ENCODE results near the gene SAMD1. TPM values are rescaled to one million over a fixed set of nuclear protein-coding genes. Genes with fewer than 3 reads are reported as not detected.
A peak's percentile ranks its signal among the peaks of the same experiment; 100 is the strongest.

Gene SAMD1
- total RNA-seq, 1 donor: 40.4 TPM

GRCh38 chr19:14107581-14108461, 17.3 kb upstream of the SAMD1 start:
- peak; percentile 69 for DNase-seq (ENCODE audit: low read depth)
- H3K4me3 ChIP-seq (ENCODE audit: low read depth, low read length): no peak overlapping the region

GRCh38 chr19:14106840-14107239, 16.3 kb upstream of the SAMD1 start:
- no peak for TF ChIP-seq CTCF (IDR thresholded peaks at IDR 0.05; ENCODE audit: insufficient read depth, low read length)
- DNase-seq (ENCODE audit: low read depth): no peak
- no peak overlapping the region for H3K4me3 ChIP-seq (ENCODE audit: low read depth, low read length)

More at GRCh38 chr19:14107581-14108461, 17.3 kb upstream of the SAMD1 start:
- no peak for TF ChIP-seq CTCF (IDR thresholded peaks at IDR 0.05; ENCODE audit: insufficient read depth, low read length)

- no peak for DNase-seq (ENCODE audit: low read depth)
- TF ChIP-seq CTCF (IDR thresholded peaks at IDR 0.05; ENCODE audit: insufficient read depth, low read length): no peak
- H3K4me3 ChIP-seq (ENCODE audit: low read depth, low read length): no peak overlapping the region
Observed at GRCh38 chr19:14105680-14106079, 15.1 kb upstream of the SAMD1 start.

- no peak for DNase-seq (ENCODE audit: low read depth)
- TF ChIP-seq CTCF (IDR thresholded peaks at IDR 0.05; ENCODE audit: insufficient read depth, low read length): no peak
- no peak overlapping the region for H3K4me3 ChIP-seq (ENCODE audit: low read depth, low read length)
Observed at GRCh38 chr19:14103310-14103709, 12.8 kb upstream of the SAMD1 start.

GRCh38 chr19:14102756-14103155, 12.2 kb upstream of the SAMD1 start:
- no peak for DNase-seq (ENCODE audit: low read depth)
- H3K4me3 ChIP-seq (ENCODE audit: low read depth, low read length): no peak overlapping the region
- no peak for TF ChIP-seq CTCF (IDR thresholded peaks at IDR 0.05; ENCODE audit: insufficient read depth, low read length)

GRCh38 chr19:14102102-14102696, 11.6 kb upstream of the SAMD1 start:
- H3K4me3 ChIP-seq (ENCODE audit: low read depth, low read length): no peak overlapping the region
- no peak for DNase-seq (ENCODE audit: low read depth)
- TF ChIP-seq CTCF (IDR thresholded peaks at IDR 0.05; ENCODE audit: insufficient read depth, low read length): no peak
